Measurements from ENCODE around the gene SCAPER.

DNA sequence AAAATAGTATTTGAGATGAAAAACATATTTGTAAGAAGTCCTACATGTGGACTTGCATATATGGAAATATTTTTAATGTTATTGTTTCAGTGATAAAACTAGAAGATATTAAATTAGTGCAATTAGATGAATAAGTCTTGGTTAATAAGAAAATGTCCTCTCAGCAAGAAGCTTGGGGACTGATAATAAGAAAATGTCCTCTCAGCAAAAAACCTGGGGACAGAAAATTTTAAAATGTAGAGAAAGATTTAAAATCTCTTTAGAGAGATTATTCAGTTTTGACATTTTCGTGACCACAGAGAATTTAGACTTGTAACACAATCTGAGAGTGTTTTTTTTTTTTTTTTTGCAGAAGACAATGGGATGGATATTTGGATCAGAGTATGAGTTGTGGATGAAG lies 412.6 kb downstream of the SCAPER start:
- TF ChIP-seq ZNF384 (IDR thresholded peaks at IDR 0.05), result no peak
- no peak for TF ChIP-seq CTBP1 (IDR thresholded peaks at IDR 0.05; ENCODE audit: borderline replicate concordance)
- no peak for TF ChIP-seq SUZ12 (IDR thresholded peaks at IDR 0.05)
- TF ChIP-seq BHLHE40 (IDR thresholded peaks at IDR 0.05; ENCODE audit: borderline replicate concordance), result no peak
- TF ChIP-seq LEF1 (IDR thresholded peaks at IDR 0.05; ENCODE audit: borderline replicate concordance), result no peak
- TF ChIP-seq, protein P1, sequence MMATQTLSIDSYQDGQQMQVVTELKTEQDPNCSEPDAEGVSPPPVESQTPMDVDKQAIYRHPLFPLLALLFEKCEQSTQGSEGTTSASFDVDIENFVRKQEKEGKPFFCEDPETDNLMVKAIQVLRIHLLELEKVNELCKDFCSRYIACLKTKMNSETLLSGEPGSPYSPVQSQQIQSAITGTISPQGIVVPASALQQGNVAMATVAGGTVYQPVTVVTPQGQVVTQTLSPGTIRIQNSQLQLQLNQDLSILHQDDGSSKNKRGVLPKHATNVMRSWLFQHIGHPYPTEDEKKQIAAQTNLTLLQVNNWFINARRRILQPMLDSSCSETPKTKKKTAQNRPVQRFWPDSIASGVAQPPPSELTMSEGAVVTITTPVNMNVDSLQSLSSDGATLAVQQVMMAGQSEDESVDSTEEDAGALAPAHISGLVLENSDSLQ (IDR thresholded peaks at IDR 0.05), result no peak
- no peak for TF ChIP-seq ARNT (IDR thresholded peaks at IDR 0.05)
- no peak for TF ChIP-seq SP1 (IDR thresholded peaks at IDR 0.05)
- no peak for TF ChIP-seq FOXM1 (IDR thresholded peaks at IDR 0.05; ENCODE audit: borderline replicate concordance)
- TF ChIP-seq HDGF (IDR thresholded peaks at IDR 0.05; ENCODE audit: borderline replicate concordance), result no peak
- no peak for TF ChIP-seq TARDBP (IDR thresholded peaks at IDR 0.05)
- no peak for TF ChIP-seq FOXK2 (IDR thresholded peaks at IDR 0.05)

Measured in HEK293T (cell line).